ENCODE results near the gene PGS1. TPM values are rescaled to one million over a fixed set of nuclear protein-coding genes. Genes with fewer than 3 reads are reported as not detected.

Gene PGS1
- total RNA-seq, 4 donors from 2014 or later: 30.7 to 45.9 (median 35.6) TPM

- H3K9me3 ChIP-seq: no peaks in the 10 kb centered on the region
- no peak for DNase-seq (ENCODE audit: extremely low spot score)
- no peak for TF ChIP-seq POLR2AphosphoS5 (IDR thresholded peaks at IDR 0.05)
- TF ChIP-seq CTCF (IDR thresholded peaks at IDR 0.05): no peak
- no peak for TF ChIP-seq POLR2A (IDR thresholded peaks at IDR 0.05; ENCODE audit: low read depth)
- no peak for TF ChIP-seq EP300 (IDR thresholded peaks at IDR 0.05)
- no peak overlapping the region for H3K27ac ChIP-seq (replicated peaks in 1 of 4)
- H3K36me3 ChIP-seq: peaks cover 67 to 100% (median 87%) of the 10 kb centered on the region in 4 donors
- 67% methylated on average over 5 of the region's 6 CpGs for WGBS
- intact Hi-C loops (cut with DNase I): no loop called here
- H3K4me1 ChIP-seq: peaks cover 21 to 28% (median 23%) of the 10 kb centered on the region in 4 donors
- H3K4me3 ChIP-seq: no peak overlapping the region
- no peaks in the 10 kb centered on the region for H3K27me3 ChIP-seq
Observed at GRCh38 chr17:78401246-78401645, 22.8 kb downstream of the PGS1 start.

GRCh38 chr17:78401891-78402290 is 23.4 kb downstream of the PGS1 start:
- intact Hi-C loops (cut with DNase I): no loop called here
- 72% methylated on average over 5 of the region's 8 CpGs for WGBS
- Histone ChIP-seq H3K4me3 (no peak overlapping the region), H3K9me3 (no peaks in the 10 kb centered on the region), H3K27ac (replicated peaks in 1 of 4) (no peak overlapping the region), H3K36me3 (peaks cover 61 to 100% (median 86%) of the 10 kb centered on the region in 4 donors), H3K4me1 (peaks cover 15 to 22% (median 18%) of the 10 kb centered on the region in 4 donors), H3K27me3 (no peaks in the 10 kb centered on the region)
- no peak for DNase-seq (ENCODE audit: extremely low spot score)
- TF ChIP-seq EP300 (IDR thresholded peaks at IDR 0.05) (no peak), POLR2A (IDR thresholded peaks at IDR 0.05; ENCODE audit: low read depth) (no peak), CTCF (IDR thresholded peaks at IDR 0.05) (no peak), POLR2AphosphoS5 (IDR thresholded peaks at IDR 0.05) (no peak)

GRCh38 chr17:78403822-78404221 is 25.4 kb downstream of the PGS1 start:
- Histone ChIP-seq H3K27me3 (no peaks in the 10 kb centered on the region), H3K4me1 (peaks cover 5 to 19% (median 9%) of the 10 kb centered on the region in 4 donors), H3K27ac (replicated peaks in 1 of 4) (no peak overlapping the region), H3K4me3 (no peak overlapping the region), H3K9me3 (no peaks in the 10 kb centered on the region), H3K36me3 (peaks cover 55 to 90% (median 79%) of the 10 kb centered on the region in 4 donors)
- intact Hi-C loops (cut with DNase I): no loop called here
- WGBS: 95% methylated on average over 14 of the region's 14 CpGs
- TF ChIP-seq POLR2AphosphoS5 (IDR thresholded peaks at IDR 0.05): no peak
- no peak for TF ChIP-seq EP300 (IDR thresholded peaks at IDR 0.05)
- TF ChIP-seq CTCF (IDR thresholded peaks at IDR 0.05): no peak
- no peak for TF ChIP-seq POLR2A (IDR thresholded peaks at IDR 0.05; ENCODE audit: low read depth)
- DNase-seq (ENCODE audit: extremely low spot score): no peak

- Histone ChIP-seq H3K4me1 (peaks cover 15 to 38% (median 23%) of the 10 kb centered on the region in 4 donors), H3K27me3 (no peaks in the 10 kb centered on the region), H3K36me3 (peaks cover 29 to 71% (median 58%) of the 10 kb centered on the region in 4 donors), H3K4me3 (no peak overlapping the region), H3K27ac (replicated peaks in 1 of 4) (no peak overlapping the region), H3K9me3 (no peaks in the 10 kb centered on the region)
- intact Hi-C loops (cut with DNase I): no loop called here
- TF ChIP-seq EP300 (IDR thresholded peaks at IDR 0.05) (no peak), POLR2A (IDR thresholded peaks at IDR 0.05; ENCODE audit: low read depth) (no peak), CTCF (IDR thresholded peaks at IDR 0.05) (no peak), POLR2AphosphoS5 (IDR thresholded peaks at IDR 0.05) (no peak)
- no peak for DNase-seq (ENCODE audit: extremely low spot score)
- 90% methylated on average over 6 of the region's 6 CpGs for WGBS
Observed at GRCh38 chr17:78406396-78406795, 27.9 kb downstream of the PGS1 start.

GRCh38 chr17:78406920-78407319 is 28.5 kb downstream of the PGS1 start:
- no peak overlapping the region for H3K4me3 ChIP-seq
- intact Hi-C loops (cut with DNase I): no loop called here
- no peak overlapping the region for H3K27ac ChIP-seq (replicated peaks in 1 of 4)
- no peak for DNase-seq (ENCODE audit: extremely low spot score)
- H3K9me3 ChIP-seq: no peaks in the 10 kb centered on the region
- WGBS: 93% methylated on average over 5 of the region's 8 CpGs
- H3K4me1 ChIP-seq: peaks cover 15 to 40% (median 25%) of the 10 kb centered on the region in 4 donors
- peaks cover 24 to 67% (median 53%) of the 10 kb centered on the region in 4 donors for H3K36me3 ChIP-seq
- H3K27me3 ChIP-seq: no peaks in the 10 kb centered on the region
- TF ChIP-seq CTCF (IDR thresholded peaks at IDR 0.05): no peak
- TF ChIP-seq POLR2AphosphoS5 (IDR thresholded peaks at IDR 0.05): no peak
- no peak for TF ChIP-seq EP300 (IDR thresholded peaks at IDR 0.05)
- no peak for TF ChIP-seq POLR2A (IDR thresholded peaks at IDR 0.05; ENCODE audit: low read depth)

Measured in esophagus muscularis mucosa (tissue), 4 donors.